ENCODE measurements around the gene PIANP. TPM values are rescaled to one million over a fixed set of nuclear protein-coding genes. Genes with fewer than 3 reads are reported as not detected.

Gene PIANP
- total RNA-seq, 1 donor from 2014 or later, result 0.40 TPM

DNA sequence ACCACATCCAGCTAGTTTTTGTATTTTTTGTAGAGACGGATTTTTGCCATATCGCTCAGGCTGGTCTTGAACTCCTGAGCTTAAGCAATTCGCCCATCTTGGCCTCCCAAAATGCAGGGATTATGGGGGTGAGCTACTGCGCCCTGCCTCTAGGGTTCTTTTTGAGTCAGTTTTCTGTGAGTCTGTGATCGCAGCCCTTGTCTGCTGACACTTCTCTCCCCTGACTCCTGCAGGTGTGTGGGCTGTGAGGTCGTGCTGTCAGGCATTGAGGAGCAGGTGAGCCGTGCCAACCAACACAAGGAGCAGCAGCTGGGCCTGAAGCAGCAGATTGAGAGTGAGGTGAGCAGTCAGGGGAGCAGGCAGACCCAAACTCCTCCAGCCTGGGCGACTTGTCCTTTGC, 29.6 kb upstream of the PIANP start:
- ATAC-seq (ENCODE audit: low read depth), result no peak
- peaks cover 11% of the 10 kb centered on the region for H3K4me1 Mint-ChIP-seq
- H3K9me3 Mint-ChIP-seq, result no peaks in the 10 kb centered on the region
- CTCF ChIA-PET, result no interaction called here
- no peaks in the 10 kb centered on the region for H3K27me3 Mint-ChIP-seq
- intact Hi-C loops (cut with micrococcal nuclease), result no loop called here
- TF ChIP-seq, protein P1, sequence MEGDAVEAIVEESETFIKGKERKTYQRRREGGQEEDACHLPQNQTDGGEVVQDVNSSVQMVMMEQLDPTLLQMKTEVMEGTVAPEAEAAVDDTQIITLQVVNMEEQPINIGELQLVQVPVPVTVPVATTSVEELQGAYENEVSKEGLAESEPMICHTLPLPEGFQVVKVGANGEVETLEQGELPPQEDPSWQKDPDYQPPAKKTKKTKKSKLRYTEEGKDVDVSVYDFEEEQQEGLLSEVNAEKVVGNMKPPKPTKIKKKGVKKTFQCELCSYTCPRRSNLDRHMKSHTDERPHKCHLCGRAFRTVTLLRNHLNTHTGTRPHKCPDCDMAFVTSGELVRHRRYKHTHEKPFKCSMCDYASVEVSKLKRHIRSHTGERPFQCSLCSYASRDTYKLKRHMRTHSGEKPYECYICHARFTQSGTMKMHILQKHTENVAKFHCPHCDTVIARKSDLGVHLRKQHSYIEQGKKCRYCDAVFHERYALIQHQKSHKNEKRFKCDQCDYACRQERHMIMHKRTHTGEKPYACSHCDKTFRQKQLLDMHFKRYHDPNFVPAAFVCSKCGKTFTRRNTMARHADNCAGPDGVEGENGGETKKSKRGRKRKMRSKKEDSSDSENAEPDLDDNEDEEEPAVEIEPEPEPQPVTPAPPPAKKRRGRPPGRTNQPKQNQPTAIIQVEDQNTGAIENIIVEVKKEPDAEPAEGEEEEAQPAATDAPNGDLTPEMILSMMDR (IDR thresholded peaks at IDR 0.05), result no peak
- no peak overlapping the region for H3K4me3 Mint-ChIP-seq
- POLR2A ChIA-PET, result interaction anchor here (1.1 to 1.3 kb wide), 2 partner anchors 23 to 33 kb away, joined by 3 to 4 read pairs; partner anchors contain the start of gene MLF2
- H3K27ac Mint-ChIP-seq, result no peak overlapping the region
- H3K36me3 Mint-ChIP-seq (ENCODE audit: low read depth), result peaks cover 66% of the 10 kb centered on the region
- no peak for DNase-seq

GRCh38 chr12:6729186-6729585, 28.6 kb upstream of the PIANP start:
- H3K9me3 Mint-ChIP-seq, result no peaks in the 10 kb centered on the region
- H3K4me3 Mint-ChIP-seq, result no peak overlapping the region
- TF ChIP-seq, protein P1 (IDR thresholded peaks at IDR 0.05), result no peak
- no peak for DNase-seq
- POLR2A ChIA-PET, result interaction anchor here (1.1 kb wide), 1 partner anchor 24 kb away, joined by 3 read pairs; the partner anchor contains the start of gene MLF2
- H3K36me3 Mint-ChIP-seq (ENCODE audit: low read depth), result peaks cover 60% of the 10 kb centered on the region
- no peak overlapping the region for H3K27ac Mint-ChIP-seq
- intact Hi-C loops (cut with micrococcal nuclease), result no loop called here
- CTCF ChIA-PET, result no interaction called here
- no peaks in the 10 kb centered on the region for H3K27me3 Mint-ChIP-seq
- no peak for ATAC-seq (ENCODE audit: low read depth)
- H3K4me1 Mint-ChIP-seq, result peaks cover 19% of the 10 kb centered on the region

- no peak for ATAC-seq (ENCODE audit: low read depth)
- POLR2A ChIA-PET, result interaction anchor here (2.2 to 3.8 kb wide), 5 partner anchors 28 to 212 kb away, joined by 17 to 232 read pairs (median 76); partner anchors contain the start of genes CHD4, MLF2 and ZNF384
- no peak for DNase-seq
- Mint-ChIP-seq H3K27me3 (no peaks in the 10 kb centered on the region), H3K4me3 (no peak overlapping the region), H3K36me3 (ENCODE audit: low read depth) (peaks cover 42% of the 10 kb centered on the region), H3K27ac (no peak overlapping the region), H3K4me1 (peaks cover 25% of the 10 kb centered on the region), H3K9me3 (no peaks in the 10 kb centered on the region)
- CTCF ChIA-PET, result interaction anchor here (0.8 to 1.8 kb wide), 2 partner anchors 9 to 147 kb away, joined by 3 to 4 read pairs; no protein-coding TSS in a partner anchor
- TF ChIP-seq, protein P1 (IDR thresholded peaks at IDR 0.05), result no peak
- intact Hi-C loops (cut with micrococcal nuclease), result loop anchor here (2.0 kb wide), 1 partner anchor 29 kb away; no protein-coding TSS in a partner anchor
Observed at GRCh38 chr12:6725350-6725749, 24.7 kb upstream of the PIANP start.

DNA sequence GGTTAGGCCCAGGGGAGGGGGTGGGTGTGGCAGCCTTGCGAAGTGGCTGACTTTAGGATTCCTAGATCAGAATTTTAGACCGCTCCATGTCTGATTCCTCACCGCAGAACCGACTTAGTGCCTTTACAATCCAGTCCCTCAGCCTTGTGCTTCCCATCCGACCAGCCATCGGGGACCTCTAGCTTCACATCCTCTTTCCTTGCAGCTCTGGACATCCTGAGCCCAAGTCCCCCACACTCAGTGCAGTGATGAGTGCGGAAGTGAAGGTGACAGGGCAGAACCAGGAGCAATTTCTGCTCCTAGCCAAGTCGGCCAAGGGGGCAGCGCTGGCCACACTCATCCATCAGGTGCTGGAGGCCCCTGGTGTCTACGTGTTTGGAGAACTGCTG, 23.8 kb upstream of the PIANP start:
- peak overlapping the region; percentile 89 for H3K4me3 Mint-ChIP-seq
- ATAC-seq (ENCODE audit: low read depth), result peak; percentile 22
- intact Hi-C loops (cut with micrococcal nuclease), result loop anchor here (1.0 to 2.0 kb wide), 9 partner anchors 21 to 246 kb away; partner anchors contain the start of genes CHD4, EMG1, ING4 and MLF2
- ChIA-PET CTCF (interaction anchor here (1.0 to 2.6 kb wide), 9 partner anchors 10 to 198 kb away, joined by 4 to 13 read pairs (median 4); partner anchors contain the start of genes MLF2 and ZNF384), POLR2A (interaction anchor here (0.6 to 3.8 kb wide), 37 partner anchors 12 to 1242 kb away, joined by 3 to 232 read pairs (median 6); partner anchors contain the start of genes C12orf57, CDCA3, CHD4 and GAPDH)
- H3K36me3 Mint-ChIP-seq (ENCODE audit: low read depth), result peaks cover 32% of the 10 kb centered on the region
- TF ChIP-seq, protein P1 (IDR thresholded peaks at IDR 0.05), result no peak
- no peaks in the 10 kb centered on the region for H3K9me3 Mint-ChIP-seq
- H3K27ac Mint-ChIP-seq, result peak overlapping the region; percentile 96
- no peaks in the 10 kb centered on the region for H3K27me3 Mint-ChIP-seq
- peaks cover 19% of the 10 kb centered on the region for H3K4me1 Mint-ChIP-seq
- DNase-seq, result no peak
